HG02678 (cell line): ENCODE data around the gene TXLNA.

Experiments
- ATAC-seq: cut with Tn5 transposase; IDR thresholded peaks from one replicate; pipeline ENCODE4 v1.9.1; 2021; ENCODE audit warnings: mild to moderate bottlenecking, moderate library complexity; ENCODE audit not compliant: unreplicated experiment

The TXLNA gene

GRCh38 chr1:32208469-32208868 is 29.0 kb downstream of the TXLNA start:
- ATAC-seq = no peak

- ATAC-seq = no peak
Observed at GRCh38 chr1:32208891-32209328, 29.4 kb downstream of the TXLNA start, which contains the start of gene DCDC2B. Gene DCDC2B (plus strand): TSS chr1:32209089. CDS start chr1:32209094, 5 bp downstream.

DNA sequence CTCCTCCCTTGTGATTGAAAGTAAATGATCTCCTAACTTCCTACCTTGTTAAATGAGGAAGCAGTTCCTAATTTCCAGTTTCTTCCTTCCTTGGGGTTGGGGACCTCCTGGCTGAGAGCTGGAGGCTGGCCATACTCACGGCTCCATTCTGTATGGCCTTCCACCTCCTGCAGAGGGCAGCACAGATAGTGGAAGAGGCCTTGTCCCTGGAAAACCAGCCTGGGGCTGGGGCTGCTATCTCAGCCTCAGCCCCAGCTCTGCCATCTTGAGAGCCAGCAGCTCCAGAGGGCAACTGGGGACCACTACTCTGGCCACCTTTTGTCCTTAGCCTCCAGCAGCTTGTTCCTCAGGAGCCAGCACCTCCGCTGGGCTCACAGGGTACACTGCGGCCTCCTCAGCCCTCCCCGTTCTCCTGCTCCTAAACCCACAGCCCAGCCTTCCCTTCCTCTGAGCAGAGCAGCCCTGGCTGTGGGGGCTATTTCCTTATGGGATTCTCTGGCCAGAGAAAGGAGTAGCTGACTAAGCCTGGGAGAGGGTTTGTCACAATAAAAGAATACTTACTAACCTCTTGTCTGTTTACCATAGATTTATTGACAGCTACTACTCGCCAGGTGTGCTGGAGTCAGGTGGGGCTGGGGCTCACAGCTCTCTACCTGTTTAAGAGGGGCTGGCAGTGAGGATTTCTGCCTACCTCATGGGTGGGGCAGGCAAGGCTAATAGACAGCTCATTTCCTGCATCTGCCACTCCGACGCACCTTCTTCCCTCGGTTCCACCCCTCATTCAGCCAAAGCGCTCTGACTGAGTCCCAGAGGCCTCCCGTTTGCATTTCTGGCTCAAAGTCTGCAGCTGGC is 36.4 kb downstream of the TXLNA start:
- no peak for ATAC-seq

DNA sequence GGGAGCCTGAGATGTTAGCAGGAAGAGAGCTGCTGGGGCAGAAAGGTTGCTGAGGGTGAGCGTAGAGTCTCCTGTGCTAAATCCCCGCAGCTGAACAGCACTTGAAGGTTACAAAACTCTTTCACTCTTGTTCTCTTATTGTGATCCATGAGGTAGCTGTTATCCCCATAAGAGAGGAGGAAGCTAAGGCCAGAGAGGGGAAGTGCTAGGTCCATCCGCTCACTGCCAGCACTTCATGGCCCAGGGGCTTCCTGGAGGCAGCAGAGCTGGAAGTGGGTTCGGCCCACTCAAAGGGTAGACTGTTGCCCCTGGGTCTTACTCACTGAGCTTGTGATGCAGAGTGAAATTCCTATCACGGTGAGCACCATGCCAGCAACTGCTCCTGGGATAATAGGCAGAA is 37.1 kb downstream of the TXLNA start:
- ATAC-seq = no peak

DNA sequence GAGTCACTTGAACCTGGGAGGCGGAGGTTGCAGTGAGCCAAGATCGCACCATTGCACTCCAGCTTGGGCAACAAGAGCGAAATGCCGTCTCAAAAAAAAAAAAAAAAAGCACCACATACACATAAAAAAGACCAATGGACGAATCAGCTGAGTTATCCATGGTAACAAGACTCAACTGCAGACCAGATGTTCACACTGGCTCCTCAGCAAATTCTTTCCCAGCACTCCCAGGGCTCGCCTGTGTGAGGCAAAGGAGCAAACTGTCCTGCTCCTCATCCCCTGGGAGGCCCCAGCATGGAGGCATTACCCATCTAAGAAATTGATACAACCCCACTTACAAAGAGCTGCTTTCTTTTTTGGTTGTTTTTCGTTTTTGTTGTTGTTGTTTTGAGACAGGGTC is 39.5 kb downstream of the TXLNA start:
- ATAC-seq = no peak

DNA sequence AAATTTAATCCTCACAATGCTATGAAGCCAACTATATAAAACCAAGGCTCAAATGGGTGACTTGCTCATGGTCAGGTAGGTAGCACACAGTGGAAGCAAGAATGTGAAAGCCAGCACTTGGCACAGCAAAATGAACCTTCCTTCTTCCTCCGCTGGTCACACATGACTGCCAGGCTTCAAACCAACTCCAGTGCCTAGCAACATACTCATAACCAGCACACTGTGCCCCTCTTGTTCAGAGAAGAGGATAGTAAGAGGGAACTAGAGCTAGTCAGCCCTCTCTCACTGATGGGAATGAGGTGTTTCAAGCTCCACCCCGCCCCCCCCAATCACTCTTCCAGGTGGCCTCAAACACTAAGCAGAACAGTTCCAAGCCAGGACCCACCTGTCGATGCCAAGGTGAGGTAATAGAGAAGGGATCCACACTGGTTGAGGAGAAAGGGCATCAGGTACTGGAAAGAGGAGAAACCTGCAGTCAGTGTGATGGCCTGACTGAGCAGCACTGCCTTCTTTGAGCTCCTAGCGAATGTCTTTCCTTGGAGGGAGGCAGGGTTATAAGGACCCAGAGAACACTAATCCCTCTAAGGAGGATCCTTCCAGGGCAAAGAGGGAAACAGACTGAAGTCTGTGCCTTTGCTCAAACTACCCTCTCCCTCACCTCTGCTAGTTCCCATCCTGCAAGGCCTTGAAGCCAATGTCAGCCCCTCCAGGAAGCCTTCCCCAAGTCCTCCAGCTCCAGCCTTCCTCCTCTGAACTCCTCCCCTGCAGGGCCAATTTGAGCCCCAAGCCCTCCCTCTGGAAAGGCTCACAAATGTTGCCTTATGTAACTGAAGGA is 41.5 kb downstream of the TXLNA start:
- no peak for ATAC-seq

- no peak for ATAC-seq
Observed at GRCh38 chr1:32221581-32221979, 42.1 kb downstream of the TXLNA start.

DNA sequence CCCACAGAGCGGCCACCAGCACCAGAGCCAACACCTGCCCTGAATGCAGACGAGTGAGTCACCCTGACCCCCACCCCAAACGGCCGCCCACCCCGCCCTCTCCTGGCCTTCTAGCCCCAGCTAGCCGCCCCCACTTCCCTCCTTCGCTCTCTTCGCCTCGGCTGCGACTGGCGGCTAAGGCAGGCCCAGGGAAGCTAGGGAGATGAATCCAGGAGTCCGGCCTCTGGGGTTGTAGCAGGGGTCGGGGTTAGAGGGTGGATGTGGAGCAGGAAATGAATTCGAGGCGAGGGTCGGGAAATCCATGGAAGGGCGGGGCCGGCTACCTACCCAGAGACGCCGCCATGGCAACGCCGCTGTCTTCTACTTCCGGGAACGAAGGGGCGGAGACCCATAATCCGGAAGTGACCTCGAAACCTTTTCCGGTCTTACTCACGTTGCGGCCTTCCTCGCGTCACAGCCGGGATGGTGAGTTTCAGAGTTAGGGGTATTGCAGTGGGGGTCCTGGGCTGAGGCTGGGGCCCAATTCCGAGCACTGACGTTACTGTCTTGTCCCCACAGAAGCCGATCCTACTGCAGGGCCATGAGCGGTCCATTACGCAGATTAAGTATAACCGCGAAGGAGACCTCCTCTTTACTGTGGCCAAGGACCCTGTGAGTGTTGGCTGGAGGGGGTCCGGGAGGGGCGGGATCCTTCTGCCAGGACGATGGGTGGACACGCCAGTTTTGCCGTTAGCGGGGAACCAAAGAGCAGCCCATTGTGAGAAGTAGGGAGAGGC is 42.7 kb downstream of the TXLNA start, which contains the start of the genes EIF3I and TMEM234:
TSS of gene EIF3I (plus strand) at position 428 of the 776 bp plus-strand sequence. CDS start at position 463, 35 bp downstream.
TSS of gene TMEM234 (minus strand) at position 374 of the 776 bp plus-strand sequence. CDS start at position 343, 31 bp downstream.
- ATAC-seq = peak; percentile 96

GRCh38 chr1:32223683-32224082 is 44.2 kb downstream of the TXLNA start:
- ATAC-seq = no peak

DNA sequence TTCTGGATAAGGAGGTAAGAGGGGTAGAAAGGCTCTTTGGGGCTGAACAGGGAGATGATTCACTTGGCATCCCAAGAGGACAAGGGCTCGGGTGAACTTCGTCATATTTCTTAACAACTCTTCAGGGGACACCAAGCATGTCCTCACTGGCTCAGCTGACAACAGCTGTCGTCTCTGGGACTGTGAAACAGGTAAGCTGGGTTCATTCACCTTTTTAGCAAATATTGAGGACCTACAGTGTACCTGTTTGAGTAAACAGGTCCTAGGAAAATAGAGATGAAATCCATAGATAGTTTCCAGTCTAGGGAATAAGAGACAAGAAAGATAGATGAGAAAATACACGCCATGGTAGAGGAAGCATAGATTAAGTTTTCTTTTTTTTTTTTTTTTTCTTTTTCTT is 44.8 kb downstream of the TXLNA start:
- no peak for ATAC-seq

GRCh38 chr1:32228771-32229170 is 49.3 kb downstream of the TXLNA start:
- ATAC-seq = no peak

DNA sequence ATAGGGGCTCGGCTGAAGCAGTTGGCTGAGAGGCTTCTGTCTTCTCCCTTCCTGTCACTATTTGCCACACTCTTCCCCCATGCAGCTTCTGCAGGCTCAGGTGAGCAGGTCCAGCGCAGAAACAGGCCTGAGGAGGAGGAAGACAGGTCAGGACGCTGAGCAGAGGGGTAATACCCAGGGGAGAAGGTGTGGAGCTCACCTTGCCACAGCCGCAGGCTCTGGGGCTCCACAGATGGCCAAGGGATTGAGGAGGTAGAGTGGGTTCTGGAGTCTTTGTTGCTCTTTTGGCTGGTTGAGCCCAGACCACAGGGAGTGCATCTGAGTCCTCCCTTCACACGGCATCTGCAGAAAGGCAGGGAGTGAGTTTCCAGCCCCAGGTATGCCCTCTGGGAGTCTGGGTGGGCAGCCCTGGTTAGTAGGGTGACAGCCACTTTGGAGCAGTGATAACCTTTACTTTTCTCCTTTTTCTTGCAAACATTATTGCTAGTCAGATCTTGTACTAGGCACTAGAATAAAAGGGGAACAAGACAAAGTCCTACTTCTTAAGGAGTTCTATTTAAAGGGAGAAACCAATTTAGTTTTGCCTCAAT is 52.5 kb downstream of the TXLNA start:
- ATAC-seq = no peak

GRCh38 chr1:32232558-32233304 is 53.3 kb downstream of the TXLNA start:
- no peak for ATAC-seq

DNA sequence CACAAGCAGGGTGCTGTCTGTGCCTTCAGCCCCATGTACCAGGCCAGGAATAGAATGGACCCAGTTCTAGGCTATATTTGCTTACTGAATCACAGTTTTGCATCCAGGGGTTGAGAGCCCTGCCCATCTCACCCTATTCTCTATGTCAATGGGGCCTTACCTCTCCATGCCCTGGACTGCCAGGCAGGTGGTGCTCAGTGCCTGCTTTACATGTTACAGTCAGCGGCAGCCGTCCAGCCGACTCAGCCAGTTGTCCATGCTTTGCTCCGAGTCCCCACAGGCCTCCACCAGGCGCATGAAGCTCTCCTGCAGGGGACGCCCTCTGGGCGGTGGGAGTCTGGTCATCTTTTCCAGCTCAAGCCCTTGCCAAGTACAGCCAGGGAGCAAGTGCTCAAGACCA is 55.3 kb downstream of the TXLNA start:
- ATAC-seq = no peak

- ATAC-seq = no peak
Observed at GRCh38 chr1:32239337-32239736, 59.9 kb downstream of the TXLNA start.

DNA sequence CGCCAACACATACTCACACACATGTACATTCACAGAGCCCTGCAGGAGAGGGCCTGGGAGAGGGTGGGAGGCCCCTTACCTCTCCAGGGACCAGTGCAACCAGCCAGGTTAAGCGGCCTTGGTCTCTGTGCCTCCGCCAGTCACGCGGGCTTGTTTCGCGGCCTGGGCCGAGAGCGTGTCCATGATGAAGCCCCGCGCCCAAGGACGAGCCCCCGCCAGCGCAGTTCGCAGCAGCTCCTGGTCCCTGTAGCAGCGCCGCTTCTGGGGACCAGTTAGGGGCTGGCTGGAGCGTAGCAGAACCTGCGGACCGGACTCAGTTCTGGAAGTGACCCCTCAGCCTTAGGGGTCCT is 60.3 kb downstream of the TXLNA start:
- no peak for ATAC-seq

- ATAC-seq = peak; percentile 34
Observed at GRCh38 chr1:32240140-32240951, 60.9 kb downstream of the TXLNA start.

GRCh38 chr1:32241001-32241763 is 61.7 kb downstream of the TXLNA start:
- ATAC-seq = peak; percentile 49
